Urothelium cell line (cell line): ENCODE results near the gene NTRK3.

Source experiments
- DNase-seq: peaks from one replicate; pipeline ENCODE4 v3.0.0; 2011; ENCODE audit warnings: low spot score, mixed read lengths
- FAIRE-seq: peaks from 2 replicates; lab custom pipeline; 2011; peaks lifted over from hg19 to GRCh38; lab: Jason Lieb, UNC

NTRK3 gene

GRCh38 chr15:88188300-88188699 is 68.2 kb downstream of the NTRK3 start:
- DNase-seq (no peak), FAIRE-seq (no peak)

DNA sequence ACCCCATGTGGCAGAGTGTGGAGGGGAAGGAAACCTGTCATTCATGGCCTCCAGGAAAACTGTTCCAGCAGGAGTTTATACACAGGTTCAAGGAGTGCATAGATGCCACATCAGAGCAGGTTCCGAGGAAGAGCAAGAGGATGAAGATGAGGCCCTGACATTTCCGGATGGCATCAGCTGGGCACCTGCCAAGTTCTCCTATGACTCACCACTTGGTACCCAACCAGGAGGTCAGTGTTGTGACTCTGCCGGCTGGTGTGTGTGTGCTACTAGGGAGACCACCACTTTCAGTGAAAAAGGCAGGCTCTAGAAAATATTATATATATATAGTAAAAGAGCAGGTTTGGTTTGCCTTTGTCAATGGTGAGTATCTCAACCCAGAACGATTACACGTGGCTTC is 69.3 kb downstream of the NTRK3 start:
- peak; percentile 76 for DNase-seq

GRCh38 chr15:88185584-88185983 is 71.0 kb downstream of the NTRK3 start:
- no peak for DNase-seq
- FAIRE-seq, result no peak

More for the DNA sequence above, 69.3 kb downstream of the NTRK3 start:
- no peak for FAIRE-seq

DNA sequence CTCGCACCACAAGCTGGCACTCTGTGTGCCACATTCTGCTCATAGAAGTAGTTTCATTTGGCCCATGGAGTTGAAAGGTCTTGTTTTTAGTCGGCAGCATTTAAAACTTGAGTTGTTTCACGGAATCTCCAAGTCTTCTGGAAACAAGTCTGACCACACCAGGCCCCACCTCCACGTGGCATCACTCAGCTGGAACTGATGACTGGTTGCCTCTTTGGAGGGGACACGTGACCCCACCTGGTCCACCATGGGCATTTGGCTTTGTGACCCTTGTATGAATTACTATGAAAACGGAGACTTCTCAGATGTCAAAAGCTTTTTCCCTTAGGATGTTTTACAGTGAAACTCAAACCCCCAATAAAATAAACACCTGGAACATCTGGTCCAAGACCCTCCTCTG is 74.9 kb downstream of the NTRK3 start:
- no peak for DNase-seq
- no peak for FAIRE-seq

DNA sequence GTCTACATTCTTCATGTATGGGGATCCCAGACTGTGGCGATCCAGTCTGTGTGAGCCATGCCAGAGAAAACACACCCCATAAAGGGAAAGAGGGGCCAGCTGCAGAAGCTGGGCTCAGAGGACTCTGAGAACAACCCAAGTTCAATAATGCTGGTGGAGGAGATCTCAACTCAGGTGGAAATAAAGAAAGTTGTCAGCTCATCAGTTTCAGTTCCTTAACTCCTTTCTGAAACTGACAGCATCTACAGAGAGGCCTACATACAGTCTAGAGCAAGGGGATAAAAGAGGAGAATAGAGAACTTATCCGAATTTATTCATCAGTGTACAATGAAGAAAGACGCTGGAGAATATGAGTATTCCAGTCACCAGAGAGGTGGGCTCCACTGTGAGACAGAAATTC is 77.0 kb downstream of the NTRK3 start:
- FAIRE-seq (no peak), DNase-seq (no peak)

GRCh38 chr15:88178631-88179030 is 77.9 kb downstream of the NTRK3 start:
- FAIRE-seq (no peak), DNase-seq (no peak)

GRCh38 chr15:88177451-88177850 is 79.1 kb downstream of the NTRK3 start:
- FAIRE-seq (no peak), DNase-seq (peak; percentile 41)

GRCh38 chr15:88174571-88174970 is 82.0 kb downstream of the NTRK3 start:
- DNase-seq, result no peak
- FAIRE-seq, result no peak

GRCh38 chr15:88166082-88166993 is 90.2 kb downstream of the NTRK3 start:
- DNase-seq (peak; percentile 66), FAIRE-seq (no peak)

DNA sequence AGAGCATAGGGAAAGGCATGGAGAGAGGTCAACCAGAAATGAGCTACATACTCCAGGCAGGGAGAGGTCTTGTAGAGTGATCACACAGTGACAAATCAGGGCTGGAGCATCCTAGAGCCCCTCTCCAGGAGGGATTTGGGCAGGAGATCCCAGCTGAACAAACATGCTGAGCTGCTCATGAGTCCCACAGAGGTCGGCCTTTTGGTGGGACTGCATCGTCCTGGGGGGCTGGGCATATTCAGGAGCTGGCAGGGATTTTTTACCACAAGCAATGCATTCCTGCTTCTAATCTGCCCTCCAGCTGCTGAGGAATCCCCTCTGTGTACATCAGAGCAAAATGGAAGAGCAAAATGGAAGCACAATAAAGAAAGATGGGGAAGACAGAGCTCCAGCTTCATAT is 94.9 kb downstream of the NTRK3 start:
- no peak for FAIRE-seq
- no peak for DNase-seq

DNA sequence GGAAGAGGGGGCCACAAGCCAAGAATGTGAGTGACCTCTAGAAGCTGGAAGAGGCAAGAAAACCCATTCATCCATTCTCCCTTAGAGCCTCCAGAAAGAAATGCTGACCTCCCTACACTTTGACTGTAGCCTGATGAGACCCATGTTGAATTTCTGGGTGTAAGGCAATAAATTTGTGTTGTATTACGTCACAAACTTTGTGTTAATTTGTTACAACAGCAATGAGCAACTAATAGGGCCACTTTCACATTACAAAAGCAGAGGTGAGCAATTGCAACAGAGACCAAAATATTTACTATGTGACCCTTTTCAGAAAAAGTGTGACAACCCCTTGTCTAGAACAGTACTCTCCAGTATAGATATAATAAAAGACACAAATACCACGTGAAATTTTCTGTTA is 101.2 kb downstream of the NTRK3 start:
- FAIRE-seq (no peak), DNase-seq (no peak)

DNA sequence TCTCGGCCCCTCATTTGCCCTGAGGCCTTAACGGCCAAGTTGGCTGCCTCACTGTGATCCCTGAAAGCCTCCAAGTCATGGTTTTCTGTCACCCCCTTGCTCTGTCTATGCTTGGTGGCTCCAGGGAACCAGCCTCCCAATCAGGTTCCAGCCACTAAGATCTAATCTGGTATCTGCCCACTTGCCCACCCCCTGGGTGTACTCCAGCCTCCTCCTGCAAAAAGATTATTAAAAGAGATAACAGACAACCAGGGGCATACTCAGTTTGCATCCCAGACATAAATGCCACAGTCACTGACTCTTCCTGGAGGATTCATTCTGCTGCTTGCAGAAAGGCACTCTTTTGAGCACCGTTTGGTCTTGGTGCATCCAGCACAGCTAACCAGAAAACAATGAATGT is 103.9 kb downstream of the NTRK3 start:
- FAIRE-seq, result no peak

DNA sequence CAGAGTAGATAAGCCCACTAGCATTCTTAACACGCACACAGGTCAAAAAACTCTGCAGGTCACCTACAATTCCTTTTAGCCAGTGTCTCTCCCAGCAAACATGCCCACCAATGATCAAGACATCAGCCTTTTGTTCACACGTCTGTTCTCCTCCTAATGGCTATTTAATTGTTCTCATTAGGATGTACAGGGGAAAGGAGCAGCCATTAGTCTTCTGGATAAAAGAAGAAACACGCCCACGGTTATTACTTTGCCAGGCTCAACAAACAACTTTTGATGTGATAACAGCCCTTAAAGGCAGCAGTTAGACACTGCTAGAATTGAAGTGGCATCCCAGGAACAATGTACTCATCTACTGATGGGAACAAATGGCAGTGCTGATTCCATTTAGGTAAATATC is 108.8 kb downstream of the NTRK3 start:
- DNase-seq, result no peak
- FAIRE-seq, result peak; percentile 27

More for the DNA sequence above, 103.9 kb downstream of the NTRK3 start:
- no peak for DNase-seq

- no peak for FAIRE-seq
- no peak for DNase-seq
Observed at GRCh38 chr15:88144921-88145653, 111.5 kb downstream of the NTRK3 start.

DNA sequence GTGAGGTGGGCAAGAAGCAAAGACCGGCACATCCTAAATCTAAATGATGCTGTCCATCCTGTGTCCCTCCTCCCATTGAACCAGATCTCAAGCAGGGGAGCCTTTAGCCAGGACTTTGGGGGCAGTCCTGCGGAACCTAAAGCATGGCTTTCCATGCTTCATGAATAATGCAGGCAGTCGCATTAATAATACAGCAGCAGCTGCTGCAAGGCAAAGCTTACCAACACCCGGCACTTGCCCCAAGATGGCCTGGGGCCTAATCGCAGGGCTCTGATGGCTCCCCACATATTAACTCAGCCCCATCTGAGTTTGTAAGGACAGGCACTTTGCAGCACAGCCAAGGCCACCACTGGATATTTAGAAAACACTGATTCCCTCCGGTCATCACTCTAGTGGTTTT is 114.4 kb downstream of the NTRK3 start:
- FAIRE-seq, result no peak
- DNase-seq, result no peak

DNA sequence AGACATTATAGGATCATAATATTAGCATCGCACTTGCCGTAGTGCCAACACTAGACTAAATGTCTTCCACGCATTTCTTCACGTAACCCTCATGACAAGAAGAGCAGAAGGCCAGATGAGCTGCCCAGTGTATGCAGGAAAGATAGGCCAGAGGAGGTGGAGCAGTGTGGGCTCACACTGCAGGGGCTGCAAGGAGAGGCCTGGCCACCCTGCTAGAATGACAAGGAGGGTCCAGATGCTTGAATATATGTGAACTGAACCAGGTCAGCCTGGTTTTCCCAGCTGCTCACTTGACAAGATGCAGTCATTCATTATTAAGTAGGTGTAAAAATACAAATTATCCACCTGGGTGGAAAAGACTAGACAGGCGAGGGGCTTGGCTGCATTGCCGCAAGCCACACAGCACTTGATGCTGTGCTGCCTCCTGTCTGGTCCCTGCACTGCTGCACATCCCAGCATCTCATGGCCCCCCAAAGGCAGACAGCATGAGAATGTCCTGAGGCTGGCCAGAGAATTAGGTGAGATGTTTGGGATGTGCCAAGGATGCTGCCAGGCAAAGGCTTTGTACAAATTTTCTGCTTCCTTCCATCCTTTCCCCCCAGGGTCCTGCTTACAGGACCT is 115.2 kb downstream of the NTRK3 start:
- DNase-seq (no peak), FAIRE-seq (no peak)

DNA sequence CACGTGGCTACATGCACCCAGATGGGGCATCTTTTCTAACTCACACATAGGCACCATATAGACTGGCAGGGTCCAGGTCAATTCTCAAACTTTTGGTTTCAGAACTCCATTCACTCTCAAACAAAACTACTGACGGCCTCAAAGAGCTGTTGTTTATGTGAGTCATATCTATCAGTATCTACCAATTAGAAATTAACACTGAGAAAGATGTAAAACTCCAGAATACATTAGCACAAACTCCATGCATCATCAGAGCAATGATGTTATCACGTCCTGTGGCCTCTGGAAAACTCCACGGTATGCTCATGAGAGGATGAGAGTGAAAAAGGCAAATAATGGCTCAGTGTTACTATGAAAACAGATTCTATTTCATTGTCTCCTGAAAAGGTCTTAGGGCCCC is 116.1 kb downstream of the NTRK3 start:
- FAIRE-seq, result no peak
- no peak for DNase-seq

DNA sequence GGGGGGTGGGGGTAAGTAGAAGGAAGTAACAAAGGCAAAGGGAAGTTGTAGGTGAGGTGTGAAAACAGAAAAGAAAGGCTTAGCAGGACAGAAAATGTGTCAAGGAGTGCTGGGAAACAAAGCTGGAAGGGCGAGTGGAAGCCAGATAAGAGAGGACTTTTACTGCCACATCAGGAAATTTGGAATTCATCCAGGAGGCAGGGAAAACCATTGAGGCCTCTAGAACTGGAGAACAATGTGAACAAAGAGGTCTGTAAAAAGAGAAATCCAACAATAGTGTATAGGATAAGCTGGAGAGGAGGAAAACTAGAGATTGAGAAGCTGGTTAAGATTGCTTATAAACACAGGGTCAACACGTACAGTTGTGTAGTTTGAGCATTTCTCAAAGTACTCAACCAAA is 116.6 kb downstream of the NTRK3 start:
- no peak for FAIRE-seq
- DNase-seq, result no peak

GRCh38 chr15:88133795-88134194 is 122.7 kb downstream of the NTRK3 start:
- FAIRE-seq, result no peak
- DNase-seq, result no peak

- FAIRE-seq (no peak), DNase-seq (no peak)
Observed at GRCh38 chr15:88132499-88132898, 124.0 kb downstream of the NTRK3 start.

DNA sequence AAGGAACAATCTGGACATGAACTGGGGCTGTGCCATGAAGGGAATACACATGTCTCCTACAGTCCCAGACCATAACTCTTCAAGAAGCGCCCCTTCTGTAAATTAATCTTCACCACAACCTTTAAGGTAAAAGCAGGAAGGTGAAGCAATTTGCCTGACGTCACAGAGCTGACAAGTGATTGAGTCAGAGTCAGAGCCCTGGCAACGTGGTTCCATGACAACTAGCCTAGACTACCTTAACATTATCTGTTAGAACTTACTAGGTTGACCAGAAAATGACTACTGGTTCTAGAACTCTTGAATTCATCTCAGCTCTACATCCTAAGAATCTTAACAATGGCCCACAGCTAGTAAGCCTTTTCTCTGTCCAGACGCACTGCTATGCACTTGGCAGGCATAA is 124.6 kb downstream of the NTRK3 start:
- no peak for DNase-seq

DNA sequence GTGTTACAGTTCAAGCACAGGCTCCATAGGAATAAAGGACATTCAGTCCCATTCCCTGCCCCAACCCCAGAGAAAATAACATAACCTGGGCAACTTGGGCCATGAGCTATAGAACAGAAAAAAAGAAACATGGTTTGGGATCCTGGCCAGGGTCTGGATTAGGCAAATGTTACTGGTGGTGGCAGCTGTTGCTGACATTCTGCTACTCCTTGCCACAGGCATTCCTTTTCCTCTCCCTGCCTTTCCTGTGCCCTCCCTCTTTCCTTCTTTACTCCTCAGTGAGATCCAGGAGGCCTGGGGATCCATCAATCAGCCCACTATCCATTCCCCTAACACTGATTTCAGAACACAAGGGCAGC is 129.1 kb downstream of the NTRK3 start:
- DNase-seq (no peak), FAIRE-seq (no peak)

More for the DNA sequence above, 124.6 kb downstream of the NTRK3 start:
- no peak for FAIRE-seq
